Endothelial cell of umbilical vein (primary cell): Measurements from ENCODE around the gene THOP1.

Source experiments
- EZH2 ChIP-seq: IDR thresholded peaks from 2 replicates; pipeline ENCODE4 v1.6.1; 2012; ENCODE audit warnings: borderline replicate concordance, low read depth, mild to moderate bottlenecking, moderate library complexity, low read length, inconsistent platforms; ENCODE audit not compliant: severe bottlenecking
- GATA2 ChIP-seq: IDR thresholded peaks from 2 replicates; pipeline ENCODE4 v1.7.0; 2011; ENCODE audit warnings: low read depth, mild to moderate bottlenecking, moderate library complexity, mixed read lengths, low read length; ENCODE audit not compliant: insufficient read length, insufficient read depth
- JUN ChIP-seq: IDR thresholded peaks from 2 replicates; pipeline ENCODE4 v1.6.1; 2011; ENCODE audit warnings: borderline replicate concordance, low read depth; ENCODE audit not compliant: insufficient read length, insufficient read depth
- MYC ChIP-seq: IDR thresholded peaks from one replicate; pipeline ENCODE4 v1.6.1; 2011; ENCODE audit warnings: mild to moderate bottlenecking, low read depth, low read length
- POLR2A ChIP-seq: IDR thresholded peaks from 2 replicates; pipeline ENCODE4 v1.6.1; 2012; ENCODE audit warnings: low read depth, mild to moderate bottlenecking, control low read depth, low read length
- POLR2AphosphoS5 ChIP-seq: IDR thresholded peaks from 2 replicates; pipeline ENCODE4 v1.6.1; 2012; ENCODE audit warnings: low read depth, mild to moderate bottlenecking, control low read depth, low read length, moderate library complexity; ENCODE audit not compliant: insufficient read depth
- TF ChIP-seq, protein P1 (sequence below), 2 donors: IDR thresholded peaks; 1 replicate in 1 of 2; 2 replicates in 1 of 2; pipeline ENCODE4 v1.5.1; 2011; ENCODE audit warnings: low read length in 2 of 2, mild to moderate bottlenecking in 2 of 2, moderate library complexity in 2 of 2, control low read depth in 1 of 2, inconsistent platforms in 1 of 2, low read depth in 1 of 2; ENCODE audit not compliant: insufficient read depth in 1 of 2; ENCODE audit errors: extremely low read depth in 1 of 2

DNA sequence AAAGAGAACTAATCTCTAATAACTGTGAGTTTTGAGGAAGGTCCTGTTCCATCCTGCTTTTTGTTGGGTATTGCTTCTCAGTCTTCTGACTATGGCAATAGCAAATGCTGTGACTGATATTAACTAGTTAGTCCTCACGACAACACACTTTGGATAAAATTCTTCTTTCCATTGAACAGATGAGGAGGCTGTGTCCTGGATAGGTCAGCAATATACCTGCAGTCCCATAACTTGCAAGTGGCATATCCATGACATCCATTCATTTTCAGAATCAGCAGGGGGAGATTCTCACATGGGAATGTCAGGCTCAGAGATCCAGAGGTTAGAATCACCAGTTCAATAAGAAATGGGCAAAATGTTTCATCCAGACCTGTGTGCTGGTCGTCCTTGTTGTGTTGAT is 41.7 kb downstream of the THOP1 start:
- TF ChIP-seq, protein P1, sequence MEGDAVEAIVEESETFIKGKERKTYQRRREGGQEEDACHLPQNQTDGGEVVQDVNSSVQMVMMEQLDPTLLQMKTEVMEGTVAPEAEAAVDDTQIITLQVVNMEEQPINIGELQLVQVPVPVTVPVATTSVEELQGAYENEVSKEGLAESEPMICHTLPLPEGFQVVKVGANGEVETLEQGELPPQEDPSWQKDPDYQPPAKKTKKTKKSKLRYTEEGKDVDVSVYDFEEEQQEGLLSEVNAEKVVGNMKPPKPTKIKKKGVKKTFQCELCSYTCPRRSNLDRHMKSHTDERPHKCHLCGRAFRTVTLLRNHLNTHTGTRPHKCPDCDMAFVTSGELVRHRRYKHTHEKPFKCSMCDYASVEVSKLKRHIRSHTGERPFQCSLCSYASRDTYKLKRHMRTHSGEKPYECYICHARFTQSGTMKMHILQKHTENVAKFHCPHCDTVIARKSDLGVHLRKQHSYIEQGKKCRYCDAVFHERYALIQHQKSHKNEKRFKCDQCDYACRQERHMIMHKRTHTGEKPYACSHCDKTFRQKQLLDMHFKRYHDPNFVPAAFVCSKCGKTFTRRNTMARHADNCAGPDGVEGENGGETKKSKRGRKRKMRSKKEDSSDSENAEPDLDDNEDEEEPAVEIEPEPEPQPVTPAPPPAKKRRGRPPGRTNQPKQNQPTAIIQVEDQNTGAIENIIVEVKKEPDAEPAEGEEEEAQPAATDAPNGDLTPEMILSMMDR (IDR thresholded peaks at IDR 0.05; ENCODE audit: extremely low read depth in 1 of 2, insufficient read depth in 1 of 2, low read depth in 1 of 2, low read length in 2 of 2), result no peak
- TF ChIP-seq GATA2, result no peak
- no peak for TF ChIP-seq POLR2A
- no peak for TF ChIP-seq JUN
- TF ChIP-seq POLR2AphosphoS5, result no peak
- TF ChIP-seq EZH2, result no peak
- TF ChIP-seq MYC, result no peak
